Trophoblast cell (in vitro differentiated cells and primary cell): Measurements from ENCODE around the gene FXN.
"Not testable (repeated sequence)": the region's sequence is repeated elsewhere in the genome, so short reads cannot be mapped to it uniquely, and the experiment has no call there.

ENCODE experiments used
- DNase-seq, 2 donors: peaks; one replicate each; pipeline ENCODE4 v3.0.0-alpha.2; 2016
- H2AFZ ChIP-seq: 2 replicates; pipeline ENCODE4 v1.6.1; 2013; ENCODE audit warnings: low read length, moderate library complexity, mild to moderate bottlenecking; ENCODE audit not compliant: insufficient read depth, poor library complexity
- H2AK5ac ChIP-seq: 2 replicates; pipeline ENCODE4 v1.6.1; 2013; ENCODE audit warnings: mild to moderate bottlenecking, low read length
- H2BK120ac ChIP-seq: 2 replicates; pipeline ENCODE4 v1.6.1; 2013; ENCODE audit warnings: low read length, mild to moderate bottlenecking, moderate library complexity; ENCODE audit not compliant: insufficient read depth, poor library complexity
- H2BK12ac ChIP-seq: 2 replicates; pipeline ENCODE4 v1.6.1; 2013; ENCODE audit warnings: mild to moderate bottlenecking, low read length, moderate library complexity
- H2BK5ac ChIP-seq: 2 replicates; pipeline ENCODE4 v1.6.1; 2013; ENCODE audit warnings: low read length, low read depth, moderate library complexity, mild to moderate bottlenecking; ENCODE audit not compliant: poor library complexity
- H3K14ac ChIP-seq: 2 replicates; pipeline ENCODE4 v1.6.1; 2013; ENCODE audit warnings: mild to moderate bottlenecking, low read length
- H3K18ac ChIP-seq: 2 replicates; pipeline ENCODE4 v1.6.1; 2013; ENCODE audit warnings: mild to moderate bottlenecking, low read length
- H3K23ac ChIP-seq: 2 replicates; pipeline ENCODE4 v1.6.1; 2013; ENCODE audit warnings: low read length
- H3K27ac ChIP-seq: 2 replicates; pipeline ENCODE4 v1.5.1; 2013; ENCODE audit warnings: low read depth, mild to moderate bottlenecking, inconsistent platforms, low read length, moderate library complexity
- H3K27me3 ChIP-seq: 2 replicates; pipeline ENCODE4 v1.6.1; 2013; ENCODE audit warnings: inconsistent platforms, mild to moderate bottlenecking, low read length, moderate library complexity; ENCODE audit not compliant: insufficient read depth
- H3K36me3 ChIP-seq, 2 experiments: 1 replicate in 1 of 2; 2 replicates in 1 of 2; pipeline ENCODE4 v1.6.1; 2013; ENCODE audit warnings: low read length in 2 of 2, mild to moderate bottlenecking in 2 of 2, moderate library complexity in 1 of 2; ENCODE audit not compliant: insufficient read depth in 2 of 2, control insufficient read depth in 1 of 2
- H3K4ac ChIP-seq: 2 replicates; pipeline ENCODE4 v1.6.1; 2013; ENCODE audit warnings: low read depth, mild to moderate bottlenecking, low read length, moderate library complexity
- H3K4me1 ChIP-seq, 2 experiments: 1 replicate in 1 of 2; 2 replicates in 1 of 2; pipeline ENCODE4 v1.6.1; 2013; ENCODE audit warnings: low read length in 2 of 2, mild to moderate bottlenecking in 2 of 2, moderate library complexity in 1 of 2; ENCODE audit not compliant: insufficient read depth in 2 of 2, control insufficient read depth in 1 of 2
- H3K4me2 ChIP-seq: 2 replicates; pipeline ENCODE4 v1.6.1; 2013; ENCODE audit warnings: inconsistent platforms, mild to moderate bottlenecking, low read length, moderate library complexity
- H3K4me3 ChIP-seq: 2 replicates; pipeline ENCODE4 v1.5.1; 2013; ENCODE audit warnings: mild to moderate bottlenecking, low read depth, low read length, inconsistent platforms
- H3K79me1 ChIP-seq: one replicate; pipeline ENCODE4 v1.6.1; 2013; ENCODE audit warnings: low read length
- H3K79me2 ChIP-seq: 2 replicates; pipeline ENCODE4 v1.6.1; 2013; ENCODE audit warnings: low read length, mild to moderate bottlenecking; ENCODE audit not compliant: control insufficient read depth, insufficient read depth, poor library complexity
- H3K9ac ChIP-seq: 2 replicates; pipeline ENCODE4 v1.6.1; 2013; ENCODE audit warnings: mild to moderate bottlenecking, low read length
- H3K9me3 ChIP-seq: 2 replicates; pipeline ENCODE4 v1.6.1; 2013; ENCODE audit warnings: low read depth, mild to moderate bottlenecking, control low read depth, inconsistent platforms, low read length; ENCODE audit not compliant: insufficient read depth
- H4K12ac ChIP-seq: 2 replicates; pipeline ENCODE4 v1.6.1; 2013; ENCODE audit warnings: low read depth, mild to moderate bottlenecking, low read length, moderate library complexity
- H4K8ac ChIP-seq: 2 replicates; pipeline ENCODE4 v1.6.1; 2013; ENCODE audit warnings: low read depth, mild to moderate bottlenecking, low read length, moderate library complexity
- H4K91ac ChIP-seq: one replicate; pipeline ENCODE4 v1.6.1; 2013; ENCODE audit warnings: low read depth, mild to moderate bottlenecking, low read length, moderate library complexity
- WGBS: extraction: QIAGEN DNeasy Blood & Tissue Kit; methylation state at CpG from one replicate; pipeline ENCODE4 v1.1.7; 2013; ENCODE audit warnings: missing lambda C conversion rate; ENCODE audit not compliant: insufficient read length, insufficient coverage; ENCODE audit errors: extremely low coverage; 5-methylcytosine and 5-hydroxymethylcytosine counted together

FXN gene

GRCh38 chr9:69047371-69047770, 11.8 kb downstream of the FXN start:
- H2AK5ac ChIP-seq = no peak overlapping the region
- no peak overlapping the region for H3K27ac ChIP-seq
- H3K4me1 ChIP-seq = peaks cover 11 to 13% of the 10 kb centered on the region in 2 experiments
- no peak overlapping the region for H3K4ac ChIP-seq
- no peak overlapping the region for H3K18ac ChIP-seq
- H3K9ac ChIP-seq = no peak overlapping the region
- H3K23ac ChIP-seq = no peak overlapping the region
- no peak overlapping the region for H4K8ac ChIP-seq
- DNase-seq = no peak
- no peak overlapping the region for H2BK12ac ChIP-seq
- H3K9me3 ChIP-seq = no peaks in the 10 kb centered on the region
- H3K27me3 ChIP-seq = no peaks in the 10 kb centered on the region
- H2BK5ac ChIP-seq = no peak overlapping the region
- H3K4me2 ChIP-seq = no peak overlapping the region
- peaks cover 3% of the 10 kb centered on the region for H3K79me1 ChIP-seq
- no peak overlapping the region for H3K4me3 ChIP-seq
- H3K79me2 ChIP-seq = no peaks in the 10 kb centered on the region
- peaks cover 3% of the 10 kb centered on the region in 2 experiments for H3K36me3 ChIP-seq
- H4K12ac ChIP-seq = no peak overlapping the region
- H3K14ac ChIP-seq = no peak overlapping the region
- no peak overlapping the region for H4K91ac ChIP-seq
- no peak overlapping the region for H2BK120ac ChIP-seq
- H2AFZ ChIP-seq = no peak overlapping the region
- no CpG with 5 or more reads among the region's 4 CpGs for whole genome bisulfite sequencing

DNA sequence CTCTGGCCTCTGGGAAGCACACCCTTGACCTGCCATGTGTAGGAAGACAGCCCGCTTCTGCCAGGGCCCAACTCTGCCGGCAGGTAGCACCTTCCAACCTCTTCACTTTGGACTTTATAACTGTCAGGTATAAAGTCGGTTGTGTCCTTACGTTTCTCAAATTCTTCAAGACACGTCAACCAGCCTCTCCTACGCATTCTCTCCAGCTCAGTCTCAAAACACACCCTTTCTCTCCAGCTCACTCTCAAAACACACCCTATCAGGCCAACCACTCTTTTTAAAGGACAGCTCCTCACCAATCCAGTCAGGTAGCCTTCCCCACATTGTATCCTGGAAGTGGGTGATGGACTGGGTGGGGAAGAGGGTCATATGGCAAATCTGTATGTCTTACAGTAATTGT, 13.5 kb downstream of the FXN start:
- Histone ChIP-seq H4K91ac (no peak overlapping the region), H2AK5ac (no peak overlapping the region), H3K18ac (no peak overlapping the region), H2AFZ (no peak overlapping the region), H3K4me2 (no peak overlapping the region), H2BK120ac (no peak overlapping the region), H2BK5ac (no peak overlapping the region), H3K23ac (no peak overlapping the region), H3K4me3 (no peak overlapping the region), H3K27ac (no peak overlapping the region), H3K27me3 (no peaks in the 10 kb centered on the region), H3K36me3 (peaks cover 3% of the 10 kb centered on the region in 2 experiments), H4K8ac (no peak overlapping the region), H3K9ac (no peak overlapping the region), H2BK12ac (no peak overlapping the region), H3K9me3 (no peaks in the 10 kb centered on the region), H3K4ac (no peak overlapping the region), H3K79me1 (peaks cover 2% of the 10 kb centered on the region), H3K4me1 (peaks cover 11 to 13% of the 10 kb centered on the region in 2 experiments), H3K14ac (no peak overlapping the region), H3K79me2 (no peaks in the 10 kb centered on the region), H4K12ac (no peak overlapping the region)
- WGBS = no CpG with 5 or more reads among the region's 6 CpGs
- no peak for DNase-seq

- H2BK120ac ChIP-seq, H4K91ac ChIP-seq, H3K4me2 ChIP-seq, H3K4ac ChIP-seq, H2AK5ac ChIP-seq, DNase-seq, H3K36me3 ChIP-seq, H3K14ac ChIP-seq, H2BK5ac ChIP-seq, H3K79me1 ChIP-seq, H3K4me1 ChIP-seq, H2BK12ac ChIP-seq, H4K12ac ChIP-seq, H3K9ac ChIP-seq, H3K9me3 ChIP-seq, H3K27ac ChIP-seq, H3K27me3 ChIP-seq, H3K79me2 ChIP-seq, H2AFZ ChIP-seq, H3K4me3 ChIP-seq, H3K18ac ChIP-seq, H3K23ac ChIP-seq, H4K8ac ChIP-seq: not testable (repeated sequence)
- WGBS = no CpG with 5 or more reads among the region's 12 CpGs
Observed at GRCh38 chr9:69050936-69051335, 15.4 kb downstream of the FXN start.

- H3K27ac ChIP-seq = no peak overlapping the region
- H3K18ac ChIP-seq = no peak overlapping the region
- no peak overlapping the region for H2AK5ac ChIP-seq
- DNase-seq = no peak
- H3K14ac ChIP-seq = no peak overlapping the region
- H3K4ac ChIP-seq = no peak overlapping the region
- no peak overlapping the region for H2BK12ac ChIP-seq
- peaks cover 0 to 4% of the 10 kb centered on the region in 2 experiments for H3K36me3 ChIP-seq
- H4K91ac ChIP-seq = no peak overlapping the region
- no peak overlapping the region for H4K8ac ChIP-seq
- H3K4me2 ChIP-seq = no peak overlapping the region
- no peak overlapping the region for H2BK120ac ChIP-seq
- H3K27me3 ChIP-seq = no peaks in the 10 kb centered on the region
- no peak overlapping the region for H2AFZ ChIP-seq
- H3K23ac ChIP-seq = no peak overlapping the region
- H4K12ac ChIP-seq = no peak overlapping the region
- no peak overlapping the region for H2BK5ac ChIP-seq
- H3K4me1 ChIP-seq = no peaks in the 10 kb centered on the region
- H3K79me2 ChIP-seq = no peaks in the 10 kb centered on the region
- H3K9ac ChIP-seq = no peak overlapping the region
- no peak overlapping the region for H3K4me3 ChIP-seq
- no peaks in the 10 kb centered on the region for H3K79me1 ChIP-seq
- H3K9me3 ChIP-seq = no peaks in the 10 kb centered on the region
- WGBS = no CpG with 5 or more reads among the region's 1 CpG
Observed at GRCh38 chr9:69054989-69055388, 19.4 kb downstream of the FXN start.
